PFSK-1 (cell line): ENCODE measurements around the gene SLC44A5.

Source experiments
- FOXP2 ChIP-seq: optimal IDR thresholded peaks from 2 replicates; pipeline ENCODE3; 2011; ENCODE audit warnings: borderline replicate concordance, control low read depth, inconsistent platforms; ENCODE audit not compliant: insufficient read depth; ENCODE audit errors: extremely low read length, extremely low read depth
- POLR2AphosphoS5 ChIP-seq: IDR thresholded peaks from 2 replicates; pipeline ENCODE4 v1.6.1; 2012; ENCODE audit warnings: low read depth, mild to moderate bottlenecking, control low read depth, low read length, moderate library complexity
- REST ChIP-seq, 2 experiments: IDR thresholded peaks; 2 replicates each; pipeline versions ENCODE4 v1.6.1 to v1.8.0; 2011 to 2012; ENCODE audit warnings: low read depth in 2 of 2, low read length in 2 of 2, control low read depth in 1 of 2, inconsistent platforms in 1 of 2, mild to moderate bottlenecking in 1 of 2, moderate library complexity in 1 of 2; ENCODE audit not compliant: insufficient read depth in 1 of 2
- SIN3A ChIP-seq: IDR thresholded peaks from 2 replicates; pipeline ENCODE4 v1.6.1; 2012; ENCODE audit warnings: mild to moderate bottlenecking, low read length, moderate library complexity, borderline replicate concordance; ENCODE audit not compliant: insufficient read depth
- TAF1 ChIP-seq: IDR thresholded peaks from 2 replicates; pipeline ENCODE4 v1.6.1; 2012; ENCODE audit warnings: low read length, control low read depth, borderline replicate concordance; ENCODE audit not compliant: insufficient read depth

GRCh38 chr1:75159154-75159553, 451.8 kb downstream of the SLC44A5 start:
- TF ChIP-seq REST (IDR thresholded peaks at IDR 0.05; ENCODE audit: insufficient read depth in 1 of 2, low read depth in 2 of 2, low read length in 2 of 2) (no peak), FOXP2 (no peak), TAF1 (no peak), POLR2AphosphoS5 (no peak), SIN3A (no peak)
